Right lung (tissue), 5 donors: ENCODE measurements around the gene COBL. TPM values are rescaled to one million over a fixed set of nuclear protein-coding genes. Genes with fewer than 3 reads are reported as not detected.

ENCODE experiments used
- DNase-seq, 2 donors: peaks; one replicate each; pipeline ENCODE4 v3.0.0-alpha.2; 2013
- polyA plus RNA-seq, 5 donors: library from polyadenylated mRNA; unstranded; fragments of 120-200 nt; gene quantifications; one replicate each; pipeline versions ENCODE4 v1.2.1 to v1.2.3, GENCODE V29; 2013; ENCODE audit warnings: inconsistent platforms in 1 of 5, low replicate concordance in 1 of 5; ENCODE audit not compliant: insufficient read length in 5 of 5, insufficient read depth in 1 of 5

The COBL gene
- polyA plus RNA-seq, 5 donors: 3.5 to 9.2 (median 6.3) TPM

GRCh38 chr7:51121036-51121790, 195.4 kb downstream of the COBL start:
- no peak for DNase-seq

- no peak for DNase-seq
Observed at GRCh38 chr7:51118628-51119027, 198.0 kb downstream of the COBL start.

DNA sequence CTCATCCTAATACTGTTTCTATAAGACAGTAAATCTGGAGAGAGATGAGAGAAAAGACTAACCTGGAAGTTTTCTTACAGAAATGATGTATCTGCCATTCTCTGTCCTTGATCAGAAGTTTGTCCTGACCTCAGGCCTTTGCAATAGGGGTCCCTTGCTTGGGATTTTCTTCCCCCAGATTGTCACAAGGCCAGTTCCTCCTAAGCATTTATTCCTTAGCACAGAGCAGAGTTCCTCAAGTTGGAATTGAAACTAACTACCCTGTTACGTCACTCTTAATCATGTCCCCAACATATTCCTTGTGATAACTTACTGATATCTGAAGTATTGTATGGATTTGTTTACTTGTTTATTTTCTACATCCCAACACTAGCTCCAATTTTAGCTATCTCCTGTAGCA, 202.1 kb downstream of the COBL start:
- DNase-seq: no peak

DNA sequence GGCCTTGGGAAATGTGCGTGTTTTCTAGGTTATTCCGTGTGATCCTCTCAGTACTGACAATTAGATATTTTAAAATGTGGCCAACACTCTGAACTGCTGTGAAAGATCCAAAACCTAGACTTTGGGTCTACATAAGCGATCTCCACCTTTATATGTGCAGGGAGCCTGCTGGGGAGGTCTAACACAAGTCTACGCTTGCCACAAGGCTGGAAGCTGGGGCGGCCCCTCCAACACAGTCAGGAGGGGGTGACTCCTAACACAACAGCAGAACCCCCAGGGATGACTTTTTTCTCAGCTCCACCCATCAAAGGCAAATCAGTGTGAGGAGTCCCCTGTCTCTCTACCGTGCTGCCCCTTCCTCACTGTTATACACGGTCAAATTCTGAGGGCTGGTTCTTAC, 202.6 kb downstream of the COBL start:
- DNase-seq: no peak

DNA sequence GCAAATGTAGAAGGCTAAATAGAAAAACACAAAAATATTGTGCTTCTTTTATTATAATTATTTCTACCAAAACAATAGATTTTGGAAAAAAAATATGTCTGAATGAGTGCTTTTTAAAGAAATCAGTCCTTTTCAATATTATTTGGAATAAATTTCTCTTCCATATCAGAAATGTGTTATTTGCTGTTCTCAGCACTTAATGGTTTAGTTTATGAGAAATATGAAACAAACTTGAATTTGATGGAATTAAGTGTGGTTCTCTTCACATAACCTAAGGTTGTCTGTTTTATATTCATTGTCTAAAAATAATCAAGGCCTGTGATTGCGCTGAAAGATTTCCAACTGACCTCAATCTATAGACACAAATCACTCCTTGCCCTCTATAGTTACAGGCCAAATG, 203.0 kb downstream of the COBL start:
- no peak for DNase-seq

- DNase-seq: no peak
Observed at GRCh38 chr7:51111241-51111940, 205.2 kb downstream of the COBL start.

DNA sequence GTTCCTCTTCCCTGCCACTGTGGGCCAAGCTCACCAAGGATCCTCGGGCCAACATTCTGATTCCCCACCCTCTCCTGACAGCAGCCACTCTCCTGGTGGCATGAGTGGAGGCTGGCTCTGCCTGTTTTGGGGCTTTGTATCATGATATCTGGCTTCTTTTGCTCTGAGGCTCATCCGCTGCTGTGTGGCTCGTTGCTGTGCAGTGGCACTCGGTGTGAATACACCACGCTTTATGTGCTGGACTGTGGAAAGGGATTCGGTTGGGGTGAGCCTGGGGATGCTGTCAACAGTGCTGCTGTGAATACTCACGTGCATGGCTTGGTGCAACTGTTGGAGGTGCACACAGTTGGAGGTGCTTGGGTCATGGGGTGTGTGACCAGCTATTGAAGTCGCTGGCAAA, 208.5 kb downstream of the COBL start:
- no peak for DNase-seq

GRCh38 chr7:51104278-51104677, 212.3 kb downstream of the COBL start:
- no peak for DNase-seq

GRCh38 chr7:51103718-51104117, 212.9 kb downstream of the COBL start:
- no peak for DNase-seq

DNA sequence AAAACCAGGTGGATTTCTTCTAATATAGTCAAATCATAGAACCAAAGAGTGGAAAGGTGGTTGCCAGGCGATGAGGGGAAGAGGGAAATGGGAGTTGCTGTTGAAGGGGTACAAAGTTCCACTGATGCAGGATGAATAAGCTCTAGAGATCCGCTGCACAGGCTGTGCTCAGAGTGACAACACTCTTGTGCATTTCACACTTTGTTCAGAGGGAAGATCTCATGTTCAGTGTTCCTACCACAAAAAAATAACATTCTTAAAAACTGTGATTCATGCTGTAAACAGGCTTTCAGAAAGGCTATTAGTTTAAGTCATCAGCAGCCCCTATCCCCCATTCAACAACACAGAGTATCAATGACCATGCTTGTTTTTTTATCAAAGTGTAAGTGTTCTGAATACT, 213.8 kb downstream of the COBL start:
- DNase-seq: no peak

- DNase-seq: no peak
Observed at GRCh38 chr7:51101111-51101757, 215.4 kb downstream of the COBL start.

DNA sequence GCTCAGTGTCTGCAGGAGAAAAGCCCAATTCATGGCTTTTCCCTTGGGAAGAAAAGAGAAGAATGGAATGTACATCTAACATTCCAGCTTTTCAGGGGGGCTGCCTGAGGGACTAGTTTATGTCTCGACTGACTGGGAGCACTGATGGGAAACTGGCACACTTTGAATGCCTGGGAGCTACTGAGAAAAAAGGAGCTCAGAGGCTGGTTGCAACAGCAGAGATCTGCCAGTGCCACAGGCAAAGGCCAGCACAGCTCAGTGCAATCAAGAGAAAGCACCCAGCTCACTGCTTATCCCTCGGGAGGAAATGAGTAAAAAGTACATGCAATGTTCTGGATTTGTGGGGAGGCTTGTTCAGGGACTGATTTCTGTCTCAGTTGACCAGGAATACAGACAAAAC, 226.2 kb downstream of the COBL start:
- DNase-seq: no peak

GRCh38 chr7:51085034-51085692, 231.4 kb downstream of the COBL start:
- no peak for DNase-seq

DNA sequence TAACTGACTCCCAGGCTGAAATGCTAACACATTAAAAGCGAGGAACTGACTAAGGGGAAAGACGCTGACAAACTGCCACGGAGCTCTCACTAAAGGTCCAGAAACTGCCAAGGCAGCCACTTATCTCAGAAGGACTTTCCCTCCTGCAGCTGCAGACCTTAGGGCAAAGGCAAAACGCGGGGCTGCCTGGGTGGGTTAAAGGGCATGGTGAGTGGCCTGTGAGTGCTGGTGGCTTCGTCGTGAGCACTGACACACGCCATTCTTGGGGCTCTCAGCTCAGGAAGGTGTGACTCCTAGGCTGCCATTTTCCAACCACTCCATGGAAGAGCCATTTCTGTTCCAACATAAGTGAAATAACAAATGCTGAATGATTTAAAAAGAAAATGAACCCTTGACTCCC, 232.5 kb downstream of the COBL start:
- DNase-seq: no peak

GRCh38 chr7:51082940-51083533, 233.6 kb downstream of the COBL start:
- DNase-seq: no peak

DNA sequence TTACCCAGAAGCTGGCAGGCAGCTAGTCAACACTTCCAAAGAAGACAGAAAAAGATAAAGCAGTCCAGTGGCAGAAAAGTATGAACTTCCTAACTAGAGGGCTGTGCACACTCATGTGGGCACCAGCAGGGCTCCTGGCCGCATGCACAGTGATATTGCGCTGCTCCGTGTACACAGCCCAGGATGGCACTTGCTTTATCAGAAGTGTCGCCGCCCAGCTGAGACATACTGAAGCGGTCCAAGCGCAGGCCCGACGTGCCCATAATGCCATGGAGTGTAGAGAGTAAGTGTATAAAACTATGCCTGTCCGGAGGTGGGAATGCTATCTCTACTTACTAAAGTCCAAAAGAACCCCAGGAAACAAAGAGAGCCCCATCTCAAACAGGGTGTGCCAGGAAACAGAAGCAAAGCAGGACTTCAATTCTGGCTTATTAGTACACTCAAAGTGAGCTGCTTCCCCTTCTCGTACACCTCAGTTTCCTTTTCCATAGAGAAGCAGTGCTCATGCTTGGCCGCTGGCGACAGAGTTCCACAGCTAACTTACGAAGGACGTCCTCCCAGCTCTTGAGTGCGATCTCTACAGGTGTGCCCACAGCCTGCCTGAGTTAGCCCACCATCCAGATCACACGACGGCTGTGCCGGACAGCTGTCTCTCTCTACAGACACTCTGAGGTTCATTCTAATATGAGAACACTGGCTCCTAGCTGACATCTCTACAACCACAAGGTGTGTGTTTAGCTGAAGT, 234.3 kb downstream of the COBL start:
- DNase-seq: no peak

DNA sequence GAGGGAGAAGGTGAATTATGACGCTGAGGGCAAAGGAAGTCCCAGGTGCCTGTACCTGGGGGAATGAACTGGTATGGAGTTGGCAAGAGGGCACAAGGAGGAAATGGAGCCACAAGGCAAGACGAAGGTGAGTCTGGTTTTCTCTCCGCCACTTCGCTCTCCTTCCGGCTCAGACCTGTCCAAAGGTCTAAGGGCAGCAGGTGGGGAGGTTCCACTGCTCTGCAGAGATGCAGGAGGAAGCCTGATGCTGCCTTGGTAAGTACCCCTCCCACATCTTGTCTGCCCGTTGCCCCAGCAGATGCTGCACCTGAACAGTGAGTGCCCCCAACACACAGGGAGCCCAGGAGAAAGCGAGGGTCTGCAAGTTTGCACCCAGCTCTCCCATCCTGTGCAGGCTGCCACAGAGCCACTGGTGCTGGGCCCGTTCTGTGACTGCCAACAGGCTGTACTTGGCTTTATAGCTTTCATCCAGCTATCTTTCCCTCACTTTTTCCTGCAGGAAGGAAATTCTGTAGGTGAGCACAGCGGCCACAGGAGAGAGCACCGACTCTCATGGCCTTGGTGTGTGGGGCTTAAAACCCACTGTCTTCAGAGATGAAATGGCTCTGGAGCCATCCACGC, 235.2 kb downstream of the COBL start:
- no peak for DNase-seq

GRCh38 chr7:51080622-51081269, 235.9 kb downstream of the COBL start:
- no peak for DNase-seq

DNA sequence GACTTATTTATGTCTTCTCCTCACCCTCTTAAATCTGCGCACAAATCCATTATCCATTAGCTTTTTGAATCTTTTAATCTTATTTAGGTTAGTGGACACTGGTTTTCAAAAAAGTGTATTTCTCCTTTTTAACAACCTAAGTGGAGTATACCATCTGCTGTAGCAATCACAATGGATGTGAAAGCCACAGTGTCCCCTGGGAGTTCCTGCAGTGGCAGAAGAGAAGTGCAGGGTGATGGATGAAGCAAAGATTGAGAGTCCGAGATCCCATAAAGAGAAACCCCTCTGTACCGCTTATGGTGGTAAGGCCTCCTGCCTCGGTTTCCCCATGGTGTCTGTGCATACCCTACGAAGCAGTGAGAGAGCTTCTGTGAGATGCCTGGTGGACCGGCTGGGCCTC, 236.4 kb downstream of the COBL start:
- DNase-seq: no peak

- no peak for DNase-seq
Observed at GRCh38 chr7:51079494-51079893, 237.1 kb downstream of the COBL start.
